Upper lobe of right lung (tissue), 1 donor: Measurements from ENCODE around the gene THOC5. TPM values are rescaled to one million over a fixed set of nuclear protein-coding genes. Genes with fewer than 3 reads are reported as not detected.
"Not testable (repeated sequence)": the region's sequence is repeated elsewhere in the genome, so short reads cannot be mapped to it uniquely, and the experiment has no call there.

Experiments used
- ATAC-seq: fragments of 200-7000 bp; cut with Tn5 transposase; one replicate; pipeline ENCODE4 v1.9.1; 2020; ENCODE audit warnings: mild to moderate bottlenecking, moderate library complexity
- DNase-seq: peaks from one replicate; pipeline ENCODE4 v3.0.0-alpha.2; 2020
- H3K27ac ChIP-seq: fragments of 200-600 bp; one replicate; pipeline ENCODE4 v1.8.0; 2022
- H3K27me3 ChIP-seq: fragments of 200-600 bp; one replicate; pipeline ENCODE4 v1.8.0; 2022; ENCODE audit warnings: mild to moderate bottlenecking
- H3K36me3 ChIP-seq: fragments of 200-600 bp; one replicate; pipeline ENCODE4 v1.8.0; 2022
- H3K4me1 ChIP-seq: fragments of 200-600 bp; one replicate; pipeline ENCODE4 v1.8.0; 2022
- H3K4me3 ChIP-seq: fragments of 200-600 bp; one replicate; pipeline ENCODE4 v1.8.0; 2022; ENCODE audit warnings: mild to moderate bottlenecking
- H3K9me3 ChIP-seq: fragments of 200-600 bp; one replicate; pipeline ENCODE4 v1.8.0; 2022
- CTCF ChIP-seq: fragments of 200-600 bp; IDR thresholded peaks from one replicate; pipeline ENCODE4 v1.8.0; 2022; ENCODE audit warnings: antibody characterized with exemption
- intact Hi-C: fragments of 100-400 bp; cut with DNase I; formaldehyde crosslinking; loops from one replicate; pipeline ENCODE4 v1.11.0; 2022
- total RNA-seq: library from RNA; stranded (reverse); fragmentation: NEBNext Ultra II Directional; extraction: Animal tissue kit (Norgen Biotek cat#: 25700); gene quantifications from one replicate; pipeline ENCODE4 v1.2.1, GENCODE V29; 2021
- donor health status: DM: no; HTN: yes; CAD: no; lungs with severe emphysema.

The THOC5 gene
- total RNA-seq, 1 donor from 2014 or later = 43.0 TPM

GRCh38 chr22:29563652-29564460, 10.3 kb upstream of the THOC5 start:
- intact Hi-C loops = no loop called here
- Histone ChIP-seq H3K9me3 (no peaks in the 10 kb centered on the region), H3K4me3 (no peak overlapping the region), H3K27me3 (no peaks in the 10 kb centered on the region), H3K27ac (no peak overlapping the region), H3K4me1 (no peaks in the 10 kb centered on the region), H3K36me3 (peaks cover 29% of the 10 kb centered on the region)
- ATAC-seq = no peak
- DNase-seq = no peak
- no peak for TF ChIP-seq CTCF

GRCh38 chr22:29559853-29560252, 6.3 kb upstream of the THOC5 start:
- Histone ChIP-seq H3K9me3 (no peaks in the 10 kb centered on the region), H3K4me1 (no peaks in the 10 kb centered on the region), H3K27ac (no peak overlapping the region), H3K36me3 (peaks cover 43% of the 10 kb centered on the region), H3K27me3 (no peaks in the 10 kb centered on the region), H3K4me3 (no peak overlapping the region)
- TF ChIP-seq CTCF = no peak
- ATAC-seq (no peak), DNase-seq (no peak)
- intact Hi-C loops = no loop called here

DNA sequence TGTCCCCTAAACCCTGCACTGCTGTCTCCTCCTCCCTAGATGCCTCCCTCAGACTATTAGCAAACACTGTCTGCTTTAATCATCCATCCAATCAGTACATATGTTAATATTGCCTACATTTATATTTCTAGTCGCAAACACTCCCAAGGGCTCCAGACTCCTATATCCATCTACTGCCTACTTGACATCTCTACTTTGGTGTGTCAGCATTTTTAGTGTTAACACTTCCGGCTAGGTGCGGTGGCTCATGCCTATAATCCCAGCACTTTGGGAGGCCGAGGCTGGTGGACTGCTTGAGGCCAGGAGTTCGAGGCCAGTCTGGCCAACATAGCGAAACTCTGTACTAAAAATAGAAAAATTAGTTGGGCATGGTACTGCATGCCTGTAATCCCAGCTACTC, 5.5 kb upstream of the THOC5 start:
- intact Hi-C loops = no loop called here
- no peaks in the 10 kb centered on the region for H3K27me3 ChIP-seq
- H3K27ac ChIP-seq = no peak overlapping the region
- peaks cover 43% of the 10 kb centered on the region for H3K36me3 ChIP-seq
- H3K9me3 ChIP-seq = no peaks in the 10 kb centered on the region
- H3K4me1 ChIP-seq = peaks cover 8% of the 10 kb centered on the region
- TF ChIP-seq CTCF = no peak
- DNase-seq (no peak), ATAC-seq (no peak)
- no peak overlapping the region for H3K4me3 ChIP-seq

DNA sequence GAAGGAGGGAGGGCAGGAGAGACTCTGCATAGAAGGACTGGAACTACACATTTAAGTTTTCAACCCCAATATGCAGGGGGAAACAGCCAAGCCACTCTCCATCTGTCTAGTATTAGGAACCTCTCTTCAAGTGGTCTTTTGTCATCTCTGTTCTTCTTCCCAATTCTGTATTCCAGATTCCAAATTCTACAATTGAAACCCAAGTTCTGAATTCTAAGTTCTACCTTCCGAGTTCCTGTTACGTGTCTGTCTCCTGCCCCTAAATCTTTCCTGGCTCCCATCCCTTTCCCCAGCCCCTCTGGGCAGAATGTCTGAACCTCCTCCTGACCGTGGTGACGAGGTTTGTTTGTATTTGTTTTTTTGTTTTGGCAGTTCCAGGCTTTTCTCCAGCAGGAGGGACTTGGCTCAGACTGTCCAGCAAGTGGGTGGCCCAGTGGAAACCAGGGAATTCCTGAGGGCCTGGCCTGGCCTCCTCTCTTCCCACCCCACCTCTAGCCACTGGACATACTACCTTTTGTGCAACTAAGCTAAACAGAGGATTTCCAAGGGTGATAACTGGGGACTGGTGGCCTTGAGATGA, 1.6 kb upstream of the THOC5 start:
- intact Hi-C loops = no loop called here
- ATAC-seq = no peak
- Histone ChIP-seq H3K27ac (no peak overlapping the region), H3K4me1 (peaks cover 9% of the 10 kb centered on the region), H3K9me3 (no peaks in the 10 kb centered on the region), H3K4me3 (no peak overlapping the region), H3K36me3 (peaks cover 36% of the 10 kb centered on the region), H3K27me3 (no peaks in the 10 kb centered on the region)
- no peak for DNase-seq
- no peak for TF ChIP-seq CTCF

- H3K36me3 ChIP-seq = peaks cover 38% of the 10 kb centered on the region
These were observed 1.2 kb downstream of the THOC5 start for GRCh38 chr22:29552357-29552756.

GRCh38 chr22:29550005-29550404, 3.6 kb downstream of the THOC5 start:
- H3K27ac ChIP-seq = no peak overlapping the region
- no peaks in the 10 kb centered on the region for H3K9me3 ChIP-seq
- H3K27me3 ChIP-seq = no peaks in the 10 kb centered on the region
- peaks cover 9% of the 10 kb centered on the region for H3K4me1 ChIP-seq
- no peak for TF ChIP-seq CTCF
- no peak for DNase-seq
- no peak overlapping the region for H3K4me3 ChIP-seq
- intact Hi-C loops = no loop called here
- ATAC-seq = no peak
- peaks cover 39% of the 10 kb centered on the region for H3K36me3 ChIP-seq

More at GRCh38 chr22:29552357-29552756, 1.2 kb downstream of the THOC5 start:
- H3K4me1 ChIP-seq, DNase-seq, H3K4me3 ChIP-seq, H3K9me3 ChIP-seq, H3K27me3 ChIP-seq, H3K27ac ChIP-seq, intact Hi-C loops, ATAC-seq: not testable (repeated sequence)

DNA sequence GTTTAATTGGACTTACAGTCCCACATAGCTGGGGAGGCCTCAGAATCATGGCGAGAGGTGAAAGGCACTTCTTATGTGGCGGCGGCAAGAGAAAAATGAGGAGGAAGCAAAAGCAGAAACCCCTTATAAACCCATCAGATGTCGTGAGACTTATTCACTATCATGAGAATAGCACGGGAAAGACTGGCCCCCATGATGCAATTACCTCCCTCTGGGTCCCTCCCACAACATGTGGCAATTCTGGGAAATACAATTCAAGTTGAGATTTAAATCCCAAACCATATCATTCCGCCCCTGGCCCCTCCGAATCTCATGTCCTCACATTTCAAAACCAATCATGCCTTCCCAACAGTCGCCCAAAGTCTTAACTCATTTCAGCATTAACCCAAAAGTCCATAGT, 8.5 kb downstream of the THOC5 start:
- H3K4me1 ChIP-seq, H3K9me3 ChIP-seq, H3K27ac ChIP-seq, H3K27me3 ChIP-seq, ATAC-seq, DNase-seq, H3K4me3 ChIP-seq, intact Hi-C loops: not testable (repeated sequence)
- peaks cover 83% of the 10 kb centered on the region for H3K36me3 ChIP-seq
